SK-N-SH (cell line): ENCODE results near the gene DYNLT1. TPM values are rescaled to one million over a fixed set of nuclear protein-coding genes. Genes with fewer than 3 reads are reported as not detected.

Source experiments
- CTCF ChIA-PET: fragments of 300-600, 350-600 bp; formaldehyde crosslinking; extraction: SDS; loops from one replicate; lab custom pipeline; 2021; lab: Yijun Ruan, JAX
- POLR2A ChIA-PET: fragments of 350-600 bp; sonication (Branson Sonifier 250); formaldehyde crosslinking; extraction: SDS; loops from one replicate; lab custom pipeline; 2020; ENCODE audit warnings: antibody characterized with exemption, inconsistent platforms; lab: Yijun Ruan, JAX
- DNase-seq: peaks from one replicate; pipeline ENCODE4 v3.0.0; 2012
- H2AFZ ChIP-seq: fragments of 200-600 bp; sonication (generic); 2 replicates; pipeline ENCODE4 v1.8.1; 2016; ENCODE audit warnings: antibody characterized with exemption, mild to moderate bottlenecking, low read depth
- H3F3A ChIP-seq: fragments of 200-600 bp; sonication (generic); replicated peaks from 2 replicates; pipeline ENCODE3; 2016; ENCODE audit warnings: antibody characterized with exemption, mild to moderate bottlenecking; ENCODE audit not compliant: insufficient read depth
- H3K27ac ChIP-seq, 2 experiments: fragments of 200-500 bp in 1 of 2; fragments of 200-600 bp in 1 of 2; sonication (Bioruptor generic) in 1 of 2; sonication (generic), shearing (Covaris generic) in 1 of 2; 2 replicates each; pipeline versions ENCODE4 v1.5.1 to v1.6.1; 2014 to 2016; ENCODE audit warnings: low read depth in 2 of 2, inconsistent platforms in 1 of 2, low read length in 1 of 2, mild to moderate bottlenecking in 1 of 2, mixed read lengths in 1 of 2
- H3K27me3 ChIP-seq: fragments of 200-600 bp; sonication (generic), shearing (Covaris generic); 2 replicates; pipeline ENCODE4 v1.6.1; 2016; ENCODE audit warnings: mixed run types; ENCODE audit not compliant: insufficient read depth
- H3K36me3 ChIP-seq, 2 experiments: fragments of 200-500 bp in 1 of 2; fragments of 200-600 bp in 1 of 2; sonication (Bioruptor generic) in 1 of 2; sonication (generic) in 1 of 2; replicated peaks in 1 of 2; 2 replicates each; pipeline versions ENCODE3 to v1.5.1; 2014 to 2016; ENCODE audit warnings: low read length in 1 of 2, mild to moderate bottlenecking in 1 of 2; ENCODE audit not compliant: insufficient read depth in 2 of 2, control insufficient read depth in 1 of 2
- H3K4me1 ChIP-seq, 2 experiments: fragments of 200-500 bp in 1 of 2; fragments of 200-600 bp in 1 of 2; sonication (Bioruptor generic) in 1 of 2; sonication (generic), shearing (Covaris generic) in 1 of 2; 2 replicates each; pipeline versions ENCODE4 v1.5.1 to v1.6.1; 2014 to 2016; ENCODE audit warnings: low read depth in 1 of 2, low read length in 1 of 2, mixed run types in 1 of 2; ENCODE audit not compliant: insufficient read depth in 2 of 2, control insufficient read depth in 1 of 2
- H3K4me2 ChIP-seq: fragments of 200-600 bp; sonication (generic), shearing (Covaris generic); 2 replicates; pipeline ENCODE4 v1.6.1; 2017; ENCODE audit warnings: mixed run types
- H3K4me3 ChIP-seq, 2 experiments: fragments of 200-500 bp in 1 of 2; fragments of 200-600 bp in 1 of 2; sonication (Bioruptor generic) in 1 of 2; sonication (generic), shearing (Covaris generic) in 1 of 2; 2 replicates each; pipeline versions ENCODE4 v1.5.1 to v1.8.1; 2014 to 2016; ENCODE audit warnings: low read depth in 2 of 2, inconsistent platforms in 1 of 2, low read length in 1 of 2, mild to moderate bottlenecking in 1 of 2, mixed read lengths in 1 of 2, moderate library complexity in 1 of 2
- H3K79me2 ChIP-seq: fragments of 200-600 bp; sonication (generic); 2 replicates; pipeline ENCODE4 v1.8.1; 2017; ENCODE audit warnings: mild to moderate bottlenecking; ENCODE audit not compliant: insufficient read depth
- H3K9ac ChIP-seq: fragments of 200-600 bp; sonication (generic); 2 replicates; pipeline ENCODE4 v1.6.1; 2017; ENCODE audit warnings: mixed run types
- H3K9me2 ChIP-seq: fragments of 200-600 bp; sonication (generic); 2 replicates; pipeline ENCODE4 v1.6.1; 2017; ENCODE audit warnings: mixed run types
- H3K9me3 ChIP-seq: fragments of 200-600 bp; sonication (generic); 2 replicates; pipeline ENCODE4 v1.6.1; 2017; ENCODE audit warnings: mixed run types, mild to moderate bottlenecking, moderate library complexity
- H4K20me1 ChIP-seq: fragments of 200-600 bp; sonication (generic); 2 replicates; pipeline ENCODE4 v1.6.1; 2017; ENCODE audit warnings: mild to moderate bottlenecking, mixed run types; ENCODE audit not compliant: insufficient read depth
- CTCF ChIP-seq: fragments of 200-600 bp; sonication (generic); IDR thresholded peaks from 2 replicates; pipeline ENCODE4 v1.6.1; 2017; ENCODE audit warnings: antibody characterized with exemption, mild to moderate bottlenecking, moderate library complexity
- ELF1 ChIP-seq: IDR thresholded peaks from 2 replicates; pipeline ENCODE4 v1.4.0; 2012
- EP300 ChIP-seq, 2 experiments: IDR thresholded peaks; 2 replicates each; pipeline versions ENCODE4 v1.4.0 to v1.6.1; 2012; ENCODE audit warnings: borderline replicate concordance in 1 of 2, low read depth in 1 of 2, low read length in 1 of 2
- EZH2phosphoT487 ChIP-seq: fragments of 200-600 bp; sonication (generic); IDR thresholded peaks from 2 replicates; pipeline ENCODE4 v1.6.1; 2017; ENCODE audit warnings: low read depth, mixed run types, mild to moderate bottlenecking, antibody characterized with exemption, moderate library complexity, borderline replicate concordance
- FOSL2 ChIP-seq: IDR thresholded peaks from 2 replicates; pipeline ENCODE4 v1.4.0; 2012; ENCODE audit warnings: low read depth, mild to moderate bottlenecking, moderate library complexity, borderline replicate concordance
- FOXM1 ChIP-seq: IDR thresholded peaks from 2 replicates; pipeline ENCODE4 v1.4.0; 2012; ENCODE audit warnings: low read depth, mild to moderate bottlenecking
- GABPA ChIP-seq: IDR thresholded peaks from 2 replicates; pipeline ENCODE4 v1.4.0; 2012; ENCODE audit warnings: low read depth, mild to moderate bottlenecking
- GATA2 ChIP-seq: sonication (generic); formaldehyde crosslinking; IDR thresholded peaks from 2 replicates; pipeline ENCODE4 v1.5.0; 2020; ENCODE audit warnings: mild to moderate bottlenecking, missing genetic modification reagents
- JUND ChIP-seq: IDR thresholded peaks from 2 replicates; pipeline ENCODE4 v1.4.0; 2012
- MAX ChIP-seq: IDR thresholded peaks from 2 replicates; pipeline ENCODE4 v1.4.0; 2012; ENCODE audit warnings: low read depth
- MEF2A ChIP-seq: IDR thresholded peaks from 2 replicates; pipeline ENCODE4 v1.4.0; 2012; ENCODE audit warnings: low read depth, borderline replicate concordance
- MXI1 ChIP-seq: IDR thresholded peaks from 2 replicates; pipeline ENCODE4 v1.6.1; 2012; ENCODE audit warnings: mild to moderate bottlenecking, low read depth, low read length, improper control_type of control experiment
- POLR2AphosphoS5 ChIP-seq: IDR thresholded peaks from 2 replicates; pipeline ENCODE4 v1.6.1; 2012; ENCODE audit warnings: low read depth, low read length
- RCOR1 ChIP-seq: fragments of 150-350 bp; IDR thresholded peaks from 2 replicates; pipeline ENCODE4 v1.6.1; 2017; ENCODE audit warnings: antibody characterized with exemption, low read length
- RFX5 ChIP-seq: IDR thresholded peaks from 2 replicates; pipeline ENCODE4 v1.6.1; 2012; ENCODE audit warnings: mild to moderate bottlenecking, improper control_type of control experiment, low read length
- SMC3 ChIP-seq: IDR thresholded peaks from 2 replicates; pipeline ENCODE4 v1.6.1; 2012; ENCODE audit warnings: low read depth, low read length, improper control_type of control experiment
- TAF1 ChIP-seq: IDR thresholded peaks from 2 replicates; pipeline ENCODE4 v1.6.1; 2012; ENCODE audit warnings: low read depth, mild to moderate bottlenecking, low read length, moderate library complexity, borderline replicate concordance
- TEAD4 ChIP-seq: IDR thresholded peaks from 2 replicates; pipeline ENCODE4 v1.4.0; 2012; ENCODE audit warnings: mild to moderate bottlenecking, borderline replicate concordance; ENCODE audit not compliant: insufficient read depth
- USF1 ChIP-seq: IDR thresholded peaks from 2 replicates; pipeline ENCODE4 v1.4.0; 2012; ENCODE audit warnings: low read depth, borderline replicate concordance
- WGBS: methylation state at CpG from one replicate; pipeline ENCODE4 v1.1.6; 2017; ENCODE audit warnings: low lambda C conversion rate; 5-methylcytosine and 5-hydroxymethylcytosine counted together
- polyA plus RNA-seq, 3 experiments: library from polyadenylated mRNA; depleted of rRNA; stranded (reverse); fragments of >200 nt; gene quantifications; 2 replicates each; pipeline ENCODE4 v1.2.3, GENCODE V29; 2012
- TF ChIP-seq, protein P1 (sequence below): fragments of 150-350 bp; IDR thresholded peaks from 2 replicates; pipeline ENCODE4 v1.6.1; 2017; ENCODE audit warnings: antibody characterized with exemption, low read length, low read depth, borderline replicate concordance

DYNLT1 gene
- polyA plus RNA-seq, 1 of the 3 experiments (the other 2 are of a cell fraction): 306 TPM

DNA sequence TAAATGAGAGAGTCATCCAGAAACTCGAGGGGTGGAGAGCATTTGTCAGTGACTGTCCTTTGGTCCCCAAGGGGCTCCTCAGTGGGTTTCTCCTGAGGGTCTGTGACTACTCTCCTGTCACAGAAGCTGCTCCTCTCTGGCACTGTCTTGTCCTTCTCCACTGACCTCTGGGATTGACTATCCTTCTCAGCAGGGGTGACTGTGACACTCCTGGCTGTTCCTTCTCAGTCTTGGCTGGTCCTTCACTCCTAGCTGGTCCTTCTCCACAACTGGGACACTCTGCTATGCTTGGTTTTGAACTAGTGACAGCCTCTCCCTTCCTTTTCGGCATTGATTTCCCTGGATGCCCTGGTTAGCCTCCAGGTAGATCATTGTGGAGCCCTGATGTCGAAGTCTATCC is 33.5 kb downstream of the DYNLT1 start:
- POLR2A ChIA-PET: interaction anchor here (2.0 kb wide), 1 partner anchor 10 kb away, joined by 8 read pairs; no protein-coding TSS in a partner anchor
- TF ChIP-seq EP300 (IDR thresholded peaks at IDR 0.05; ENCODE audit: borderline replicate concordance in 1 of 2, low read depth in 1 of 2, low read length in 1 of 2): no peak
- no peak for TF ChIP-seq ELF1
- no peak for TF ChIP-seq TEAD4
- TF ChIP-seq TAF1: no peak
- TF ChIP-seq USF1: no peak
- 94% methylated on average over 3 of the region's 3 CpGs for WGBS

DNA sequence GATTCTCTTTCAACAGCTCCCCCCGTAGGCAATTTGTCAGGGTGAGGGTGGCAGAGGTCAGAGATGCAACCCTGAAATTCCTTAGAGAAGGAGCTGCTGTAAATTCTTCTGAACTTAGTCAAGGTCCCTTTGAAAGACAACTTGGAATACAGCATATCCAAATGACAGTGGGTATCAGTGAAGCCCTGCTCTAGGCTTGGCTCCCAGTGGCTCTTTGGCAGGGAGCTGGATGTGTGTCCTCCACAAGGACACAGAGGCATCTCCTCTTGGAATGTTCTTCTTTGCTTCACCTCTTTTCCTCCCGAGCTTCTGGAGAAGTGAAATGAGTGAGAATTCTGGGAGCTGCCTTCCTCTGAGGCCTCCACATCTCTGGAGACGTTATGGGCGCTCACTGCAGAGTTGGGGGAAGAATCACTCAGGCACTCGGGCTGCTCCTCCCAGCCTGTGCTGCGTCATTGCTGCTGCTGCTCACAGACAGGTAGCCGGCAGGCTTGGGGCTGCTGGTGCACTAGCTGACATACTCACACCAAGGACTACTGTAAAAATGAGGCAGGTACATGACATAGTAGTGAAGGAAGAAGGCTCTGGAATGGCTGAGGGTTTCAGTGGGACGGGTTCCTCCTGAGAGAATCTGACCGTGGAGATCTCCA is 34.1 kb downstream of the DYNLT1 start:
- Histone ChIP-seq H3K4me2 (no peak overlapping the region), H3K36me3 (peaks cover 58 to 63% of the 10 kb centered on the region in 2 experiments), H3K4me1 (peaks cover 0 to 14% of the 10 kb centered on the region in 2 experiments; a peak in 2 of 4 replicates), H2AFZ (no peak overlapping the region), H3K4me3 (no peak overlapping the region), H3K9me2 (no peaks in the 10 kb centered on the region), H3K9me3 (no peaks in the 10 kb centered on the region), H3K27me3 (no peaks in the 10 kb centered on the region), H3F3A (no peaks in the 10 kb centered on the region), H3K9ac (no peak overlapping the region), H3K27ac (no peak overlapping the region), H3K79me2 (no peaks in the 10 kb centered on the region; the same call in 1 of the 2 replicates), H4K20me1 (no peaks in the 10 kb centered on the region)
- WGBS: 76% methylated on average over 7 of the region's 9 CpGs
- POLR2A ChIA-PET: no interaction called here
- no peak for DNase-seq
- CTCF ChIA-PET: interaction anchor here (0.8 to 1.0 kb wide), 4 partner anchors 11 to 407 kb away, joined by 3 to 4 read pairs (median 3); no protein-coding TSS in a partner anchor
- no peak for TF ChIP-seq POLR2AphosphoS5
- no peak for TF ChIP-seq EP300 (IDR thresholded peaks at IDR 0.05; ENCODE audit: borderline replicate concordance in 1 of 2, low read depth in 1 of 2, low read length in 1 of 2)
- TF ChIP-seq EZH2phosphoT487: no peak
- no peak for TF ChIP-seq MAX
- TF ChIP-seq MEF2A: no peak
- TF ChIP-seq RCOR1: no peak
- TF ChIP-seq MXI1: no peak
- TF ChIP-seq JUND: no peak
- no peak for TF ChIP-seq ELF1
- no peak for TF ChIP-seq GABPA
- TF ChIP-seq RFX5: no peak
- no peak for TF ChIP-seq FOSL2
- TF ChIP-seq TAF1: no peak
- no peak for TF ChIP-seq USF1
- TF ChIP-seq GATA2 (CRISPR knock-in tag): no peak
- no peak for TF ChIP-seq CTCF
- no peak for TF ChIP-seq FOXM1
- no peak for TF ChIP-seq SMC3
- TF ChIP-seq, protein P1, sequence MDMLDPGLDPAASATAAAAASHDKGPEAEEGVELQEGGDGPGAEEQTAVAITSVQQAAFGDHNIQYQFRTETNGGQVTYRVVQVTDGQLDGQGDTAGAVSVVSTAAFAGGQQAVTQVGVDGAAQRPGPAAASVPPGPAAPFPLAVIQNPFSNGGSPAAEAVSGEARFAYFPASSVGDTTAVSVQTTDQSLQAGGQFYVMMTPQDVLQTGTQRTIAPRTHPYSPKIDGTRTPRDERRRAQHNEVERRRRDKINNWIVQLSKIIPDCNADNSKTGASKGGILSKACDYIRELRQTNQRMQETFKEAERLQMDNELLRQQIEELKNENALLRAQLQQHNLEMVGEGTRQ: no peak

More for the DNA sequence above, 33.5 kb downstream of the DYNLT1 start:
- no peaks in the 10 kb centered on the region for H3F3A ChIP-seq
- no peak overlapping the region for H3K4me2 ChIP-seq
- CTCF ChIA-PET: interaction anchor here (0.8 to 1.4 kb wide), 2 partner anchors 93 to 407 kb away, joined by 3 to 4 read pairs; no protein-coding TSS in a partner anchor
- no peaks in the 10 kb centered on the region for H3K27me3 ChIP-seq
- H3K36me3 ChIP-seq: peaks cover 57 to 60% of the 10 kb centered on the region in 2 experiments
- peaks cover 4% of the 10 kb centered on the region; the same call in 1 of the 2 replicates for H3K9me3 ChIP-seq
- H3K4me1 ChIP-seq: peaks cover 0 to 14% of the 10 kb centered on the region in 2 experiments; a peak in 2 of 4 replicates
- H3K79me2 ChIP-seq: no peaks in the 10 kb centered on the region; the same call in 1 of the 2 replicates
- H2AFZ ChIP-seq: no peak overlapping the region
- no peak overlapping the region for H3K4me3 ChIP-seq
- no peaks in the 10 kb centered on the region for H3K9me2 ChIP-seq
- H4K20me1 ChIP-seq: no peaks in the 10 kb centered on the region
- no peak overlapping the region for H3K27ac ChIP-seq
- DNase-seq: no peak
- H3K9ac ChIP-seq: no peak overlapping the region
